PFSK-1 (cell line): ENCODE results near the gene CACNA1C.

Experiments
- FOXP2 ChIP-seq: optimal IDR thresholded peaks from 2 replicates; pipeline ENCODE3; 2011; ENCODE audit warnings: borderline replicate concordance, control low read depth, inconsistent platforms; ENCODE audit not compliant: insufficient read depth; ENCODE audit errors: extremely low read length, extremely low read depth
- POLR2AphosphoS5 ChIP-seq: IDR thresholded peaks from 2 replicates; pipeline ENCODE4 v1.6.1; 2012; ENCODE audit warnings: low read depth, mild to moderate bottlenecking, control low read depth, low read length, moderate library complexity
- SIN3A ChIP-seq: IDR thresholded peaks from 2 replicates; pipeline ENCODE4 v1.6.1; 2012; ENCODE audit warnings: mild to moderate bottlenecking, low read length, moderate library complexity, borderline replicate concordance; ENCODE audit not compliant: insufficient read depth
- TAF1 ChIP-seq: IDR thresholded peaks from 2 replicates; pipeline ENCODE4 v1.6.1; 2012; ENCODE audit warnings: low read length, control low read depth, borderline replicate concordance; ENCODE audit not compliant: insufficient read depth

DNA sequence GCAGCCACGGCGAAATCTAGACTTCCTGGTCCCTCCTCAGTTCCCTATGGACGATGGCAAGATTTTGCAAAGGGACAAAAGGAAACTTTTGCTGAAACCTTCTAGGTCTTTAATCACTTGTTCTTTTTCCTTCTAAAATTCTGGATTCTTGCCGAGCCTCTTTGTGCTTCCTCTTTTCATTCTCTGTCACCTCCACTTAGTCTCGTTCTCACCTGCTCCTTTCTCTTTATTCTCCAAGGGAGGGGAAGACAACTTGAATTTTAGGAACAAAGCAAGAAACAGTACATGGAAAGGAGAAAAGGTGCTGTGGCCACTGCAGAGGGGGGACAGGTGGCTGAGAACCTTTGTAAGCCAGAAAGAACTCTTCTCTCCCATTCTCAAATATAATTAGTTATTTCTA, 194.8 kb downstream of the CACNA1C start:
- no peak for TF ChIP-seq SIN3A
- no peak for TF ChIP-seq TAF1
- TF ChIP-seq FOXP2 = no peak
- no peak for TF ChIP-seq POLR2AphosphoS5
